Measurements from ENCODE around the gene RTBDN. TPM values are rescaled to one million over a fixed set of nuclear protein-coding genes. Genes with fewer than 3 reads are reported as not detected.
A peak's percentile ranks its signal among the peaks of the same experiment; 100 is the strongest.

The RTBDN gene
- total and polyA plus RNA-seq, 9 donors, result not detected

DNA sequence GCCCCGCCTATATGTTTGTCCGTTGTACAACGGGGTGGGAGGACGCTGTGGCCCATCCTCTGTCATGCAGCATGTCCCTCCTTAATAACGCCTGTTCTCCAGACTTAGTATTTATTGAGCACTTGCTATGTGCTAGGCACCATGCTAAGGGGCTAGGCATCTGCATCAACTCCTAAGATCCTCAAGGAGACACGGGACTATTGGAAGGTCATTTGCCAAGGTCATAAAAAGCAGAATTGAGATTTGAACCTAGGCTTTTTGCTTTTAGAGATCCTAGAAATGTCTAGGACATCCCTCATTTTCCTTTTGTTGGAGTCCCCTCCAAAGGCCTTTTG is 2.1 kb upstream of the RTBDN start:
- no peak for DNase-seq
- TF ChIP-seq, protein P1, sequence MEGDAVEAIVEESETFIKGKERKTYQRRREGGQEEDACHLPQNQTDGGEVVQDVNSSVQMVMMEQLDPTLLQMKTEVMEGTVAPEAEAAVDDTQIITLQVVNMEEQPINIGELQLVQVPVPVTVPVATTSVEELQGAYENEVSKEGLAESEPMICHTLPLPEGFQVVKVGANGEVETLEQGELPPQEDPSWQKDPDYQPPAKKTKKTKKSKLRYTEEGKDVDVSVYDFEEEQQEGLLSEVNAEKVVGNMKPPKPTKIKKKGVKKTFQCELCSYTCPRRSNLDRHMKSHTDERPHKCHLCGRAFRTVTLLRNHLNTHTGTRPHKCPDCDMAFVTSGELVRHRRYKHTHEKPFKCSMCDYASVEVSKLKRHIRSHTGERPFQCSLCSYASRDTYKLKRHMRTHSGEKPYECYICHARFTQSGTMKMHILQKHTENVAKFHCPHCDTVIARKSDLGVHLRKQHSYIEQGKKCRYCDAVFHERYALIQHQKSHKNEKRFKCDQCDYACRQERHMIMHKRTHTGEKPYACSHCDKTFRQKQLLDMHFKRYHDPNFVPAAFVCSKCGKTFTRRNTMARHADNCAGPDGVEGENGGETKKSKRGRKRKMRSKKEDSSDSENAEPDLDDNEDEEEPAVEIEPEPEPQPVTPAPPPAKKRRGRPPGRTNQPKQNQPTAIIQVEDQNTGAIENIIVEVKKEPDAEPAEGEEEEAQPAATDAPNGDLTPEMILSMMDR (IDR thresholded peaks at IDR 0.05), result no peak
- intact Hi-C loops (cut with DNase I), result no loop called here
- no peak overlapping the region for H3K27ac ChIP-seq
- peaks cover 18% of the 10 kb centered on the region for H3K27me3 ChIP-seq
- peaks cover 5% of the 10 kb centered on the region for H3K4me1 ChIP-seq (ENCODE audit: insufficient read depth)
- 3 to 5% (median 3%) methylated on average over 6 of the region's 6 CpGs for WGBS, 3 donors
- H3K36me3 ChIP-seq, result no peaks in the 10 kb centered on the region
- no peak overlapping the region for H3K4me3 ChIP-seq
- H3K9me3 ChIP-seq, result no peaks in the 10 kb centered on the region

DNA sequence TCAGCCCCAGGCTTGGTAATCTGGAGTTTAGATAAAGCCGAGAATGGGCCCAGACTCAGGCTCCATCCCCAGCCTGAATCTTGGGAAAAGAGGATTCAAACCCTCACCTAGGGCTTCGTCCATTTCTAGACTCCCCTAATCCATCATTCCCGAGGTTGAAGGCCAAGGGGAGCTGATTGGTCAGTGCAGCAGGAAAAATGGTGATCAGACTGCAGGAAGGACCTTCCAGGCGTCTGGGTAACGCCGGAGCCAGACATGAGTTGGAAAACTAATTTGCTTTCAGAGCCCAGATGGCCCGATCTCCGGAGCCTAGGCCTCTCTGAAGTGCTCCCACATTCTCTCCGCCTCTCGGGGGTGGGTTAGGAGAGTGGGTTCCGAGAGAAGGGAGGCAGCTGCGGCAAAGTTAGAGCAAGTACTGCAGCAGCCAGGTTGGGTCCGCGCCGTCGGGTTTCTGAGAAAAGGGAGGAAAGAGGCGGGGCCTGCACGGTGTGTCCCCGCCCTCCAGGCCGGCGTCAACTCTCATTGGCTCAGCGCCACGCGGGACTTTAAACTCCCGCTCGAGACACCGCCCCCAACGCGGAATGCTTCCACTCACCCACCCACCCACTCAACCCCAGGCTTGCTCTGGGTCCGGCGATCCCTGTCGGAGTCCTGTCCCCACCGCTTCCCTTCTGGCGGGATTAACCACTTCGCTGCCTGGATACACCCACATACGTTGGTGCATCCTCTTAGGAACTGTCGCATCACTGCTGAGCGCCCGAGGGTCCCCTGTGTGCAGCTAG is 788 bp upstream of the RTBDN start:
- Histone ChIP-seq H3K4me1 (ENCODE audit: insufficient read depth) (no peaks in the 10 kb centered on the region), H3K9me3 (no peaks in the 10 kb centered on the region), H3K36me3 (no peaks in the 10 kb centered on the region), H3K27me3 (peaks cover 17% of the 10 kb centered on the region), H3K4me3 (no peak overlapping the region), H3K27ac (no peak overlapping the region)
- 4 to 9% (median 4%) methylated on average over 39 of the region's 39 CpGs for WGBS, 3 donors
- DNase-seq, result peak in 2 of 5 donors; percentile 30 to 50
- intact Hi-C loops (cut with DNase I), result no loop called here
- TF ChIP-seq, protein P1 (IDR thresholded peaks at IDR 0.05), result no peak
- TF ChIP-seq POLR2A (IDR thresholded peaks at IDR 0.05), result no peak
- TF ChIP-seq EP300 (IDR thresholded peaks at IDR 0.05), result no peak

DNA sequence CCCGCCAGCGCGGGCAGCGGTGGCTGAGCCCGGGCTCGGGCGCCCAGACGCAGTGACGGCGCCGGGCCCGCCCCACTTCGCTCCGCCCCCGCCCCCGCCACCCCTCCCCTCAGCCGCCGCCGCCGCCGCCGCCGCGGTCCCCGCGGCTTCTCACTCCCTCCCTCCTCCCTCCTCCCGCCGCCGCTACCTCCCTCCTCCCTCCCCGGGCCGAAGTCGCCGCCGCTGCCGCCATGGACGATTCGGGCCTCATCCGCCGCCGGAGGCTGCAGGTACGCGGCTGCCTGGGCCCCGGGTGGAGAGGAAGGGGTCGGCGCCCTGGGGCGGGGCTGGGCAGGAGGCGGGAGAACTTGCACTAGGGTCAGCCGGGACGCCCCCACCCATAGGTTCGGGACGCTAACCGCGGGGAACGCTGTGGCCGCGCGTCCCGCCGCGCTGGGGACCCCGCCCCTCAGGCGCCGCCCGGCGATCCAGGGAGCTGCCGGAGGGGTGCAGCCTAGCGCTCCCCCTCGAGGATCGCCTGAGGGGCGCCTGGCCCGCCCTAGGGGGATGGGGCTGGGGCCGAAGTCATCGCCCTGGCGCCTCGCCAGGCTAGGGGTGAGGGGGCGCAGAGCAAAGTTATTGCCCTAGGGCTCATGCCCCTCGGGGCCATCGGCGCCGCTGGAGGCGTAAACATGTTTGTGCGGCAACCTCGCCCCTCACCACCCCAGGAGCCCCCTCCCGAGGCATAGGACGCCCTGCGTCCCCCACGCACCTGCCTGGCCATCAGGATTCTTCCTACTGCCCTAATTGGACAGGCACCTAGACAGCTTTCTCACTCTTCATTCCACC is 427 bp downstream of the RTBDN start:
- Histone ChIP-seq H3K9me3 (no peaks in the 10 kb centered on the region), H3K27me3 (peaks cover 16% of the 10 kb centered on the region), H3K27ac (no peak overlapping the region), H3K4me3 (peak overlapping the region; percentile 26), H3K36me3 (no peaks in the 10 kb centered on the region), H3K4me1 (ENCODE audit: insufficient read depth) (no peaks in the 10 kb centered on the region)
- WGBS, 3 donors, result 1% methylated on average over 21 to 86 of the region's 87 CpGs
- intact Hi-C loops (cut with DNase I), result no loop called here
- no peak for DNase-seq
- TF ChIP-seq EP300 (IDR thresholded peaks at IDR 0.05) (no peak), POLR2A (IDR thresholded peaks at IDR 0.05) (no peak)
- TF ChIP-seq, protein P1 (IDR thresholded peaks at IDR 0.05), result no peak

DNA sequence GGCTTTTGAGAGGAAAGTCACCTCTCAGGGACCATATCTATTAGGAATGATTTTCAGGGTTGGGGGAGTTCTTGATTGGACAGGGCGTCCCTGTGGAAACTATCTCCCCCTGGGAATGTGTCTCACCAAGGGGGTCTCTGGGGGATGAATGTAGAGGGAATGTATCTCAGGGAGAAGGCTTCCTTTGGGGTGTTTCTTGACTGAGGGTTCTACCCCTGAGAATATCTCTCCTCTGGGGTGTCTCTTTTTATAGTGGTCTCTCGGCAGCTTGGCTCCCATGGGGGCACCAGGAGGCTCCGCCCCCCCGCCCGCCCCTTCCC is 1.0 kb downstream of the RTBDN start:
- no peak for TF ChIP-seq POLR2A (IDR thresholded peaks at IDR 0.05)
- TF ChIP-seq, protein P1 (IDR thresholded peaks at IDR 0.05), result no peak
- TF ChIP-seq EP300 (IDR thresholded peaks at IDR 0.05), result no peak
- peaks cover 1% of the 10 kb centered on the region for H3K4me1 ChIP-seq (ENCODE audit: insufficient read depth)
- H3K4me3 ChIP-seq, result no peak overlapping the region
- no peak for DNase-seq
- intact Hi-C loops (cut with DNase I), result no loop called here
- no peaks in the 10 kb centered on the region for H3K9me3 ChIP-seq
- WGBS, 3 donors, result 2 to 4% (median 3%) methylated on average over 3 to 5 of the region's 5 CpGs
- H3K27me3 ChIP-seq, result peaks cover 16% of the 10 kb centered on the region
- H3K27ac ChIP-seq, result no peak overlapping the region
- H3K36me3 ChIP-seq, result no peaks in the 10 kb centered on the region
